ENCODE results near the gene CSTPP1. TPM values are rescaled to one million over a fixed set of nuclear protein-coding genes. Genes with fewer than 3 reads are reported as not detected.

CSTPP1 gene
- total and polyA plus RNA-seq, 2 of the 8 experiments (the other 6 are each of a cell fraction or from before 2014, with no cell fraction given) = 24.2 to 28.7 TPM

DNA sequence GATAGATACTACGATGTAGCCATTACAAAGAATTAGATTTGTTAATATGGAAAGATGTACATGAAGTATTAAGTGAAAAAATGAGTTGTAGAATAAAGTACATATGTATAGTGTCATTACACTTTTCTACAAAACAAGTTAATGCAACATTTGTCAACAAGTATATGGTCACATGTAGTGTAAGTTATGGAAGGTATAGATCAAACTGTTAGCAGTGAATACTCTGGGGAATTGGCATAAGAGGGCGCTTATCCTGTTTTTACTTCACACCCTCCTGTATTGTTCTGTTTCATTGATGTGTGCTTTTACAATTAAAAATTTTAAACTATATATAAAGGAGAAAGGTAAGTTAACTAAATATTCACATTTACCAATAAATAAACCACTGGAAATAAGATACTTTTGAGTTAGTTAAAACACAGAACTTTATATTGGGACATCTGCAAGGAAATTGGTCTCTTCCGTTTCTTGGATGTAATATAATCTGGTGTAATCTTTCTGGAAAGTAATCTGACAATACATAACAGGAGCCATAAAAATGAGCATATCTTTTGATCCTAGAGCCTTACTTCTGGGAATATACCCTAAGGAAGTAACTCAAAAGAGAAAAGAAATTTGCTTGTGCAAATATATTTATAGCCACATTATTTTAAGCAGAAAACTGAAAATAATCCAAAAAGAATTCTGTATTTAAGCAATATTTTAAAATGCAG is 34.5 kb downstream of the CSTPP1 start:
- H3K23me2 ChIP-seq (ENCODE audit: low read depth, low read length) = no peaks in the 10 kb centered on the region
- no peak for FAIRE-seq
- H3K23ac ChIP-seq (ENCODE audit: insufficient read length) = no peak overlapping the region
- no peak overlapping the region for H4K8ac ChIP-seq (ENCODE audit: extremely low read depth, insufficient read depth, low read length)
- no peaks in the 10 kb centered on the region for H3K79me1 ChIP-seq (ENCODE audit: low read depth, low read length)
- no peaks in the 10 kb centered on the region for H4K20me1 ChIP-seq (replicated peaks in 1 of 2; ENCODE audit: control insufficient read depth in 1 of 2, insufficient read depth in 2 of 2, low read length in 2 of 2)
- H3K4me3 ChIP-seq (ENCODE audit: extremely low read depth in 1 of 4, insufficient read depth in 2 of 4, low read depth in 3 of 4, low read length in 4 of 4) = no peak overlapping the region
- no peak overlapping the region for H3K27ac ChIP-seq (ENCODE audit: low read depth, low read length)
- no peak overlapping the region for H3K9ac ChIP-seq (replicated peaks in 1 of 4; ENCODE audit: extremely low read depth in 1 of 4, low read depth in 3 of 4, low read length in 3 of 4)
- 92% methylated on average over 3 of the region's 3 CpGs; no CpG with 5 or more reads in 1 of the 2 experiments for WGBS, 2 experiments (ENCODE audit: extremely low coverage in 1 of 2, insufficient coverage in 1 of 2, insufficient read length in 1 of 2, insufficient replicate concordance in 2 of 2, low coverage in 1 of 2, low lambda C conversion rate in 2 of 2, missing lambda C conversion rate in 1 of 2)
- no peak overlapping the region for H2BK15ac ChIP-seq (ENCODE audit: low read length)
- no peak overlapping the region for H3K56ac ChIP-seq (replicated peaks; ENCODE audit: insufficient read length, low read depth, low read length)
- peaks cover 0 to 2% (median 0%) of the 10 kb centered on the region in 4 experiments; a peak in 1 of 7 replicates for H3K4me1 ChIP-seq (replicated peaks in 1 of 4; ENCODE audit: control insufficient read depth in 3 of 4, insufficient read depth in 4 of 4, low read length in 3 of 4)
- H3K9me3 ChIP-seq (ENCODE audit: insufficient read depth in 2 of 2, low read depth in 1 of 2, low read length in 1 of 2) = no peaks in the 10 kb centered on the region
- no peak overlapping the region for H3K4ac ChIP-seq (replicated peaks; ENCODE audit: insufficient read length, low read depth, low read length)
- H2AFZ ChIP-seq (ENCODE audit: low read length) = no peak overlapping the region
- H3K4me2 ChIP-seq (ENCODE audit: insufficient read depth in 1 of 2, low read depth in 2 of 2, low read length in 2 of 2) = no peak overlapping the region
- H2BK120ac ChIP-seq (replicated peaks; ENCODE audit: low read depth, low read length) = no peak overlapping the region
- H4K5ac ChIP-seq (ENCODE audit: insufficient read length, low read depth, low read length) = no peak overlapping the region
- DNase-seq (ENCODE audit: low read depth in 1 of 2, low spot score in 2 of 2) = no peak
- H3K79me2 ChIP-seq (ENCODE audit: control insufficient read depth in 1 of 2, insufficient read depth in 2 of 2, low read length in 2 of 2) = no peaks in the 10 kb centered on the region
- POLR2A ChIA-PET (ENCODE audit: partially characterized antibody) = interaction anchor here (1.6 kb wide), 1 partner anchor 12 kb away, joined by 3 read pairs; no protein-coding TSS in a partner anchor
- no peaks in the 10 kb centered on the region for H3K36me3 ChIP-seq (ENCODE audit: control insufficient read depth in 2 of 4, insufficient read depth in 4 of 4, low read length in 3 of 4)
- TF ChIP-seq POLR2A (IDR thresholded peaks at IDR 0.05; ENCODE audit: control extremely low read depth in 1 of 2, low read depth in 2 of 2, low read length in 2 of 2) (no peak), RXRA (IDR thresholded peaks at IDR 0.05; ENCODE audit: insufficient read depth, low read depth, low read length) (no peak), NRF1 (IDR thresholded peaks at IDR 0.05; ENCODE audit: low read depth, low read length) (no peak), MAFK (IDR thresholded peaks at IDR 0.05; ENCODE audit: low read depth, low read length) (no peak), CEBPB (IDR thresholded peaks at IDR 0.05; ENCODE audit: low read depth, low read length) (no peak), YY1 (IDR thresholded peaks at IDR 0.05; ENCODE audit: low read depth, low read length) (no peak), TAF7 (optimal IDR thresholded peaks at IDR 0.05; ENCODE audit: borderline replicate concordance, low read depth, low read length) (no peak), CHD1 (IDR thresholded peaks at IDR 0.05; ENCODE audit: low read depth, low read length) (no peak), SIX5 (IDR thresholded peaks at IDR 0.05; ENCODE audit: low read depth, low read length) (no peak)
- TF ChIP-seq, protein P1, sequence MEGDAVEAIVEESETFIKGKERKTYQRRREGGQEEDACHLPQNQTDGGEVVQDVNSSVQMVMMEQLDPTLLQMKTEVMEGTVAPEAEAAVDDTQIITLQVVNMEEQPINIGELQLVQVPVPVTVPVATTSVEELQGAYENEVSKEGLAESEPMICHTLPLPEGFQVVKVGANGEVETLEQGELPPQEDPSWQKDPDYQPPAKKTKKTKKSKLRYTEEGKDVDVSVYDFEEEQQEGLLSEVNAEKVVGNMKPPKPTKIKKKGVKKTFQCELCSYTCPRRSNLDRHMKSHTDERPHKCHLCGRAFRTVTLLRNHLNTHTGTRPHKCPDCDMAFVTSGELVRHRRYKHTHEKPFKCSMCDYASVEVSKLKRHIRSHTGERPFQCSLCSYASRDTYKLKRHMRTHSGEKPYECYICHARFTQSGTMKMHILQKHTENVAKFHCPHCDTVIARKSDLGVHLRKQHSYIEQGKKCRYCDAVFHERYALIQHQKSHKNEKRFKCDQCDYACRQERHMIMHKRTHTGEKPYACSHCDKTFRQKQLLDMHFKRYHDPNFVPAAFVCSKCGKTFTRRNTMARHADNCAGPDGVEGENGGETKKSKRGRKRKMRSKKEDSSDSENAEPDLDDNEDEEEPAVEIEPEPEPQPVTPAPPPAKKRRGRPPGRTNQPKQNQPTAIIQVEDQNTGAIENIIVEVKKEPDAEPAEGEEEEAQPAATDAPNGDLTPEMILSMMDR (IDR thresholded peaks at IDR 0.05; ENCODE audit: control extremely low read depth in 1 of 3, insufficient read depth in 1 of 3, low read depth in 1 of 3, low read length in 3 of 3) = no peak
- no peak overlapping the region for H4K91ac ChIP-seq (replicated peaks; ENCODE audit: insufficient read length, low read length)
- no peak overlapping the region for H3K18ac ChIP-seq (ENCODE audit: extremely low read depth, low read length)
- H3K27me3 ChIP-seq (replicated peaks in 1 of 4; ENCODE audit: control insufficient read depth in 3 of 4, extremely low read depth in 1 of 4, insufficient read depth in 3 of 4, low read length in 3 of 4) = no peaks in the 10 kb centered on the region
- no peak overlapping the region for H3K14ac ChIP-seq (ENCODE audit: insufficient read length)
- H2BK20ac ChIP-seq (ENCODE audit: low read length) = no peak overlapping the region
- no peak overlapping the region for H2BK12ac ChIP-seq (ENCODE audit: low read depth, low read length)
- H2BK5ac ChIP-seq (ENCODE audit: low read depth, low read length) = no peak overlapping the region
- CTCF ChIA-PET (ENCODE audit: partially characterized antibody) = no interaction called here
- no peak overlapping the region for H2AK5ac ChIP-seq (ENCODE audit: low read depth, low read length)
